GM12872 (cell line): ENCODE results near the gene TMEM53.

ENCODE experiments used
- CTCF ChIP-seq: IDR thresholded peaks from 3 replicates; pipeline ENCODE4 v1.5.1; 2011; ENCODE audit warnings: low read depth, mild to moderate bottlenecking, low read length, moderate library complexity; ENCODE audit not compliant: insufficient read depth

Gene TMEM53

GRCh38 chr1:44655609-44656008 lies 18.7 kb downstream of the TMEM53 start:
- TF ChIP-seq CTCF = peak; percentile 82

- TF ChIP-seq CTCF = no peak
Observed at GRCh38 chr1:44654621-44655187, 19.6 kb downstream of the TMEM53 start.

GRCh38 chr1:44653107-44653964 lies 20.9 kb downstream of the TMEM53 start:
- TF ChIP-seq CTCF = no peak

- TF ChIP-seq CTCF = peak; percentile 99
Observed at GRCh38 chr1:44652445-44653106, 21.7 kb downstream of the TMEM53 start.

- no peak for TF ChIP-seq CTCF
Observed at GRCh38 chr1:44651069-44651468, 23.2 kb downstream of the TMEM53 start.

GRCh38 chr1:44650159-44650831 lies 24.0 kb downstream of the TMEM53 start:
- TF ChIP-seq CTCF = no peak

GRCh38 chr1:44649788-44650158 lies 24.5 kb downstream of the TMEM53 start:
- no peak for TF ChIP-seq CTCF
